ENCODE results near the gene PRG3.

PRG3 gene

GRCh38 chr11:57380975-57381374, at the start of gene PRG3:
TSS of gene PRG3 (minus strand) at chr11:57381150. CDS start at chr11:57380708, 442 bp downstream.
- Histone ChIP-seq H3K9me3 (ENCODE audit: control insufficient read depth, insufficient read depth, low read length) (no peaks in the 10 kb centered on the region), H3K9ac (ENCODE audit: low read depth, low read length) (no peak within 1 kb of the TSS), H3K4me1 (ENCODE audit: insufficient read depth, low read length) (no peaks in the 10 kb centered on the region), H3K36me3 (ENCODE audit: insufficient read depth, low read length) (no peaks in the 10 kb centered on the region)

DNA sequence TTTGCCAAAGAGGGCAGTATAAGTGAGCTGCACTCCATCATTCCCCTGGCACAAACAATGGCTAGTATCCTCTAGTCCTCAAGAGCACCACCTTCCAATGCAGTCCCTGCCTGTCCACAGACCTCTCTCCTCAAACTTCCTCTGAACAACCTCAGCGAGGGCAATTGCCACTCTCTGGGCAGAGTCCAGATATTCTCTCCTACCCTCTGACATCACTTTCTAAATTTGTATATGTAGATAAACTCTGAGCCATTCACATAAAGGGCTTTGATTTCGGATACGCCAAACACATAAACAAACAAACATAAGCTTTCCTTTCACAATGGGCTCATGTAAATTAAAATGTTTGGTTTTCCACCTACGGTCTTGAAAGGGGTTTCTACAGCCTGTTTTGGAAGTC, 49.0 kb upstream of the PRG3 start:
- no peaks in the 10 kb centered on the region for H3K9me3 ChIP-seq (ENCODE audit: control insufficient read depth, insufficient read depth, low read length)
- no peaks in the 10 kb centered on the region for H3K36me3 ChIP-seq (ENCODE audit: insufficient read depth, low read length)
- H3K4me1 ChIP-seq (ENCODE audit: insufficient read depth, low read length) = peaks cover 17% of the 10 kb centered on the region
- H3K9ac ChIP-seq (ENCODE audit: low read depth, low read length) = no peak overlapping the region

GRCh38 chr11:57428643-57429042, 47.7 kb upstream of the PRG3 start:
- H3K4me1 ChIP-seq (ENCODE audit: insufficient read depth, low read length) = peaks cover 26% of the 10 kb centered on the region

GRCh38 chr11:57427727-57428082, 46.8 kb upstream of the PRG3 start:
- no peaks in the 10 kb centered on the region for H3K36me3 ChIP-seq (ENCODE audit: insufficient read depth, low read length)
- peaks cover 26% of the 10 kb centered on the region for H3K4me1 ChIP-seq (ENCODE audit: insufficient read depth, low read length)
- H3K9ac ChIP-seq (ENCODE audit: low read depth, low read length) = no peak overlapping the region
- no peaks in the 10 kb centered on the region for H3K9me3 ChIP-seq (ENCODE audit: control insufficient read depth, insufficient read depth, low read length)

More at GRCh38 chr11:57428643-57429042, 47.7 kb upstream of the PRG3 start:
- H3K9ac ChIP-seq (ENCODE audit: low read depth, low read length) = no peak overlapping the region
- H3K9me3 ChIP-seq (ENCODE audit: control insufficient read depth, insufficient read depth, low read length) = no peaks in the 10 kb centered on the region
- H3K36me3 ChIP-seq (ENCODE audit: insufficient read depth, low read length) = no peaks in the 10 kb centered on the region

DNA sequence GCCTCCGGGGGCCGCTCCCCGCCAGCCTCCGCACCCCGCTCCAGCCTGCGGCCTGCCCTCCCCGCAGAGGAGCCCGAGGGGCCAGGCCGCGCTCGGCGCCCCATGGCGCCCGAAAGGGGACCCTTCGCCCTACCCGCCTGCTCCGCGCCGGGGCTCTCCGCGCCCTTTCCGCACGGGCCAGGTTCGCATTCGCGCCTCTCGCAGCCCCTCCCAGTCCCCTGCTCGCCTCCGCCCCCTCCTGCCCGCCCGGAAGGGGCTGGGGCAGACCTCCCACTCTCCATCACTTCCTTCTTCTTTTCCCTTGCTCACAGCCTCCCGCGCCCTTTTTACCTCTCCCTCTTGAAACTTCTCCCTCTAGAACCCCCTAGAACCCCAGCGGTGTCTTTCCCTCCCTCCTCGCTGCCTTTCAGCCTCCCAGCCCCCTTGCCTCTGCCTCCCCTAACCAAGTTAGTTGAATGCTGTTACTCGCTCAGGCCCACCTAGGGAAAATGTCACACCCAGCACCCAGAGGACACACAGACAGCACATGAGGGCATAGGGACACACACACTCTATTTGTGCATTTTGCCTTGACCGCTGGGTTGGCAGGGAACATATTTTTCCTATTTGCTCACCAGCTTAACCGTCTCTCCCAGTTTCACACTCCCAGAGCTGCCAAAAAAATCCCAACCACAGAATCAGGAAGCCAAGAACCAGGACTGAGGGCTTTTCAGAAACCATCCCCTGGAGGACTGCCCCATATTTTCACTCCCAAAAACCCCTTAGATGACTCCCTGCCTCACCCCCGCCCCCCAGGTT, 46.2 kb upstream of the PRG3 start, which contains the start of gene SLC43A3:
TSS of gene SLC43A3 (minus strand) at position 193 of the 798 bp plus-strand sequence. CDS start 949 bp downstream, outside the sequence.
- H3K9ac ChIP-seq (ENCODE audit: low read depth, low read length) = peak within 1 kb of the TSS; percentile 65; the same call in 1 of the 2 replicates
- H3K9me3 ChIP-seq (ENCODE audit: control insufficient read depth, insufficient read depth, low read length) = no peaks in the 10 kb centered on the region
- peaks cover 26% of the 10 kb centered on the region for H3K4me1 ChIP-seq (ENCODE audit: insufficient read depth, low read length)
- H3K36me3 ChIP-seq (ENCODE audit: insufficient read depth, low read length) = no peaks in the 10 kb centered on the region

DNA sequence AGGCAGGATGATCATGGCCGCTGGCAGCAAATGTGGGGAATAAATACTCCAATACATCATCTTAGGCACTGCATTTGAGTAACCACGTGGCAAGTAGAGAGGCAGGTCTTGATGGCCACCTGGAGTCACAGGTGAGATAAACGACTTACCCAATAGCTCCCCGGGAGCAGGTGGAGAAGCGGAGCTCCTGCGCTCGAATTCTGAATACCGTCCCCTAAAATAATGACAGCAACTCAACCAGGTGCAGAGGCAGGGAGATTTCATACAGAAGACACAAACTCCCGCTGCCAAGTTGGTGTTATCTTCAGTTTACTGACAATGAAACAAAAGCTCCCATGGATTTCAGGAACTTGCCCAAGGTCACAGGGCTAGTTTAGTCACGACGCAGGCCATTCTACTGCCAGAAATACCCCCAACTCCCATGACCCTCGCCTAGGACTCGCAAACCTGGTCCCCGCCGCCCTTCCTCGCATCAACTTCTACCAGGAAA, 45.5 kb upstream of the PRG3 start:
- Histone ChIP-seq H3K9ac (ENCODE audit: low read depth, low read length) (peak overlapping the region; percentile 65; the same call in 1 of the 2 replicates), H3K36me3 (ENCODE audit: insufficient read depth, low read length) (no peaks in the 10 kb centered on the region), H3K9me3 (ENCODE audit: control insufficient read depth, insufficient read depth, low read length) (no peaks in the 10 kb centered on the region), H3K4me1 (ENCODE audit: insufficient read depth, low read length) (peaks cover 26% of the 10 kb centered on the region)

DNA sequence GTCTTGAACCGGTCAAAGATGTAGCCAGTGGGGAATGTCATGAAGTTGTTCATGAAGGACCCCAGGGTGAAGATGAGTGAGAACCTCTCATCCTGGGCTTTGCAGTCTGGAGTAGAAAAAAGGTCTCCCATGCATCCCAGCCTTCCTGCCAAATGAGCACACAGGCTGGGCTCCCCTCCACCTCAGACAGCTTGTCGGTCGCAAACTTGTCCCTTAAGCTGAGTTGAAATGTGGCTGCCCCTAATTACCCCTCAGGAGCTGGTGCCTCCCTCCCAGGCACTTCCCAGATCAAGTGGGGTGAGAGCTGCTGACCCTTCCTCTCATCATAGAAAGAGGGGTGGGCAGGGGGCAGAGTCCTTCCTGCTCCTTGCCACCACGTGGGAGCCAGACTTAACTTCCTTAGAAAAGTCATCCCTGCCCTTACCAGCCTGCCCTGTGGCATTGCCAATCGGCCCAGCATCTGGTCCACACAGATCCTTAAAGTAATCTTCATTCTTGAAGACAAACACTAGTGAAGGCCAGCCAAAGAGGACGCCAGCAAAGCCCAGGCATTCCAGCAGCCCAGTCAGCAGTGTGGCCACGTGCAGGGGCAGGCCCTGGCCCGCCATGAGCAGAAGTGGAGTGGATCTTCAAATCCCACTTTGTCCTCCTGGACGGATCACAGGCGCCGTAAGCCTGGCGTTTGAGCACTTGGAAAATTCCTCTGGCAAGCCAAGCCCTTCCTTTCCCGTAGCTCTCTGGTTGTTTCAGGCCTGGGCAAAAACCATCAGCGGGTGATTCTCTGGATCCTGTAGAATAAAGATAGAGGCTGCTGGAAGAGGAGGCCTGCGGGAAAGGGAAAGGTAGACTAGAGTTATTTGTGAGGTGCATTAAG, 44.9 kb upstream of the PRG3 start:
- H3K36me3 ChIP-seq (ENCODE audit: insufficient read depth, low read length) = no peaks in the 10 kb centered on the region
- H3K9me3 ChIP-seq (ENCODE audit: control insufficient read depth, insufficient read depth, low read length) = no peaks in the 10 kb centered on the region
- peak overlapping the region; percentile 65; the same call in 1 of the 2 replicates for H3K9ac ChIP-seq (ENCODE audit: low read depth, low read length)
- H3K4me1 ChIP-seq (ENCODE audit: insufficient read depth, low read length) = peaks cover 26% of the 10 kb centered on the region

DNA sequence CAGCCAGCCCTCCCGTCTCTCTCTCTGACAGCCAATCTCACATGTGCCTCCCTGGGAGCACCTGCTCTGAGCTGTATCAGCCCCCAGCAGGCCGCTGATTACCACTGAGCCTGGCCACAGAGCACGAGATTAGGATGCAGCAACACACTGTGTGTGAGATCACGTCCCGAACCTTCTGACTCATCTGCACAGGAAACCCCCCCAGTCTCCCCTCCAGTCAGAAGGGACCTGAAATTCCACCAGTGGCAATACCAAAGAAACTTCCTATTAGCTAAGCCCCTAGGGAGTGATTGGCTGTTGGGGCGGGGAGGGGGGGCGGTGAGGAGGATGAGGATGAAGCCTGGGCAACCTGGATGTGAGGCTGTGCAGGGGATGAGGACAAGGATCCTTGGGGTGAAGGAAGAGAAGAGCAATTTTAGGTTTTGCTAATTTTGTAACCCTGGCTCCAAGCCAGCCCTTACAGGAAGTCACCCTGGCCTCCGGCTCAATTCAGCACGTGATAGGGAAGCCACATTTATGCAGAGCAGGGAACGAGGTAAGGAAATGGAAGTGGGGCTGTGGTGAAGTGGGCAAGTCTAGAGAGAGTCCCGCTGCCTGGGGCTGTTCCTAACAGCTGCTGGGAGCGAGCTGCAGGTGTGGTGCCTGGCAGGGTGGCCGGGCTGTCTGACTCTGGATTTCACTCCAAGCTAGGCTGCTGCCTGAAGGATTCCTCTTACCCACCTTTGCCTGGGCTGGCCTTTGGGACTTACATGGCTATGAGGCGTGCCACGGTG, 44.0 kb upstream of the PRG3 start:
- Histone ChIP-seq H3K4me1 (ENCODE audit: insufficient read depth, low read length) (peaks cover 26% of the 10 kb centered on the region), H3K9me3 (ENCODE audit: control insufficient read depth, insufficient read depth, low read length) (no peaks in the 10 kb centered on the region), H3K9ac (ENCODE audit: low read depth, low read length) (no peak overlapping the region), H3K36me3 (ENCODE audit: insufficient read depth, low read length) (no peaks in the 10 kb centered on the region)

GRCh38 chr11:57424137-57424791, 43.3 kb upstream of the PRG3 start:
- Histone ChIP-seq H3K36me3 (ENCODE audit: insufficient read depth, low read length) (no peaks in the 10 kb centered on the region; the same call in 1 of the 2 replicates), H3K9me3 (ENCODE audit: control insufficient read depth, insufficient read depth, low read length) (no peaks in the 10 kb centered on the region), H3K9ac (ENCODE audit: low read depth, low read length) (no peak overlapping the region), H3K4me1 (ENCODE audit: insufficient read depth, low read length) (peaks cover 26% of the 10 kb centered on the region)

DNA sequence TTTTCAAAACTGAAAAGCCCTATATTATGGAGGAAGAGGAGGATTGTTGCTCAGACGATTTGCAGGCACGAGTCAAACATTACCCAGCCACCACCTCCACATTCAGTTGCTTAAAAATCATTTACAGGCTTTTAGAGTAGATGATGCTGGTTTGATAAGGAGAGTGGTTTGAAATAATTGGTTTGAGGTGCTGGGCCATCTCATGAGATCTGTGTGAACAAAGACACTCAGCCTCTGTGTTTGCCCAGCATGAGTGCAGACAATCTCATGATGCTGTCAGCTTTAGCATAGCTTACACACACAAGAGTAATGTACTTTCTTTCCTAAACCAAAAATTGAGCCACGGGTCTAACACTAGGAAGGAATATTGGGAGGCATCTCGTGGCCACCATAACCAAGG, 41.7 kb upstream of the PRG3 start:
- Histone ChIP-seq H3K4me1 (ENCODE audit: insufficient read depth, low read length) (peaks cover 26% of the 10 kb centered on the region), H3K9me3 (ENCODE audit: control insufficient read depth, insufficient read depth, low read length) (no peaks in the 10 kb centered on the region), H3K9ac (ENCODE audit: low read depth, low read length) (no peak overlapping the region), H3K36me3 (ENCODE audit: insufficient read depth, low read length) (no peaks in the 10 kb centered on the region; the same call in 1 of the 2 replicates)

DNA sequence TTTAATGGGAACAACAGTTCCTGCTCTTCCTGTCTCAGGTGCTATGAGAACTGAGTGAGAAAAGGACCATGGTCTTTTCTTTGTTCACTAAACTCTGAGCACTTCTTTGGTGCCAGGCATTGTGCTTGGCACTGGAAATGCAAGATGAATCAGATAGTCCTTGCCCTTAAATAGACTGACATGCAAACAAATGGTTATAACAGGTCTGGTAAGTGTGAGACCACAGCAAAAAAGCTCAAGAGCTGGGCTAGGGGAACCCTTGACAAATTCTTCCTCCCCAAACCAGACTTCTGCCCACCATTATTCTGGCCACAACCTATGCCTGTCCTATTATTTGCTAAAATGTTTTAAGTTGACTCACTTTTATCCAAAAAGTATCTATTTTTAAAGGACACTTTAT, 40.9 kb upstream of the PRG3 start:
- H3K36me3 ChIP-seq (ENCODE audit: insufficient read depth, low read length) = no peaks in the 10 kb centered on the region; the same call in 1 of the 2 replicates
- H3K9ac ChIP-seq (ENCODE audit: low read depth, low read length) = no peak overlapping the region
- H3K4me1 ChIP-seq (ENCODE audit: insufficient read depth, low read length) = peaks cover 23% of the 10 kb centered on the region
- H3K9me3 ChIP-seq (ENCODE audit: control insufficient read depth, insufficient read depth, low read length) = no peaks in the 10 kb centered on the region

- no peaks in the 10 kb centered on the region; the same call in 1 of the 2 replicates for H3K36me3 ChIP-seq (ENCODE audit: insufficient read depth, low read length)
- no peaks in the 10 kb centered on the region for H3K9me3 ChIP-seq (ENCODE audit: control insufficient read depth, insufficient read depth, low read length)
- H3K9ac ChIP-seq (ENCODE audit: low read depth, low read length) = no peak overlapping the region
- H3K4me1 ChIP-seq (ENCODE audit: insufficient read depth, low read length) = peaks cover 18% of the 10 kb centered on the region
Measured at GRCh38 chr11:57421066-57421465, 40.1 kb upstream of the PRG3 start.

DNA sequence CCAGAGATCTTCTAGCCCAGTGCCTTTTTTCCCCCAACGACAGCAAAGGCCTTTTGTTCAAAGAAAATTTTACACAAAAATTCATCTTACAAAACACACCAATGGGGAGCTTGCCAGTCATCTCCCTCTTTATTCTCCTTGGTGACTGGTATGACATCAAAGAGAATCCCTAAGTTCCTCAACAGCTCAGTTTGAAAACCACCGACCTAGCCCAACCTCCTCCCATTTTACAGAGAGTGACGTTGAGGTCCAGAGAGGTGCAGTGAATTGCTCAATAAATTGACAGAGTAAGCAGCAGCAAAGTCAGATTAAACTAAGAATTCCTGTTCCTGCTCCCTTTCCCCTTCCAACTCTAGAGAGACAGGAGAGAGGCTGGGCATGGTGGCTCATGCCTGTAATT, 38.2 kb upstream of the PRG3 start:
- peaks cover 3% of the 10 kb centered on the region for H3K36me3 ChIP-seq (ENCODE audit: insufficient read depth, low read length)
- no peak overlapping the region for H3K9ac ChIP-seq (ENCODE audit: low read depth, low read length)
- H3K9me3 ChIP-seq (ENCODE audit: control insufficient read depth, insufficient read depth, low read length) = no peaks in the 10 kb centered on the region
- peaks cover 2% of the 10 kb centered on the region for H3K4me1 ChIP-seq (ENCODE audit: insufficient read depth, low read length)
